Stimulated activated naive B cell treated with anti-CD40 and anti-IgM and Interleukin-4, amounts not matched to agents 10 μg/mL and 1 μg/mL and 100 μg/mL, for 72 hours (primary cell): ENCODE measurements around the gene DCLK1.
"Not testable (repeated sequence)": the region's sequence is repeated elsewhere in the genome, so short reads cannot be mapped to it uniquely, and the experiment has no call there.

Experiments
- ATAC-seq, 2 donors: fragments of 150-1000 bp; cut with Tn5 transposase; replicated peaks; 2 replicates each; pipeline ENCODE4 v1.10.0; 2021; ENCODE audit warnings: moderate library complexity in 1 of 2
- DNase-seq: peaks from one replicate; pipeline ENCODE4 v3.0.0; 2021
- H3K27ac Mint-ChIP-seq: one replicate; pipeline ENCODE4 v1.8.0; 2022; ENCODE audit warnings: mild to moderate bottlenecking, mixed read lengths
- H3K27me3 Mint-ChIP-seq, 2 donors: one replicate each; pipeline ENCODE4 v1.8.0; 2022; ENCODE audit warnings: mixed read lengths in 2 of 2
- H3K36me3 Mint-ChIP-seq, 2 donors: one replicate each; pipeline ENCODE4 v1.8.0; 2022; ENCODE audit warnings: mixed read lengths in 2 of 2, mild to moderate bottlenecking in 1 of 2
- H3K4me1 Mint-ChIP-seq, 2 donors: one replicate each; pipeline ENCODE4 v1.8.0; 2022; ENCODE audit warnings: mixed read lengths in 2 of 2, mild to moderate bottlenecking in 1 of 2
- H3K4me3 Mint-ChIP-seq, 2 donors: one replicate each; pipeline ENCODE4 v1.8.0; 2022; ENCODE audit warnings: mild to moderate bottlenecking in 2 of 2, mixed read lengths in 2 of 2, moderate library complexity in 1 of 2
- H3K9me3 Mint-ChIP-seq, 2 donors: one replicate each; pipeline ENCODE4 v1.8.0; 2022; ENCODE audit warnings: mixed read lengths in 2 of 2, mild to moderate bottlenecking in 1 of 2

Gene DCLK1

GRCh38 chr13:36115306-36115705 lies 15.9 kb downstream of the DCLK1 start:
- no peak overlapping the region for H3K4me3 Mint-ChIP-seq
- H3K27ac Mint-ChIP-seq: no peak overlapping the region
- H3K9me3 Mint-ChIP-seq: no peaks in the 10 kb centered on the region
- H3K36me3 Mint-ChIP-seq: no peaks in the 10 kb centered on the region
- no peak for ATAC-seq
- no peaks in the 10 kb centered on the region for H3K4me1 Mint-ChIP-seq
- DNase-seq: no peak
- no peaks in the 10 kb centered on the region for H3K27me3 Mint-ChIP-seq

- H3K27ac Mint-ChIP-seq: no peak overlapping the region
- H3K27me3 Mint-ChIP-seq: no peaks in the 10 kb centered on the region
- H3K4me3 Mint-ChIP-seq: no peak overlapping the region
- no peak for ATAC-seq
- H3K4me1 Mint-ChIP-seq: no peaks in the 10 kb centered on the region
- DNase-seq: no peak
- no peaks in the 10 kb centered on the region for H3K36me3 Mint-ChIP-seq
- no peaks in the 10 kb centered on the region for H3K9me3 Mint-ChIP-seq
These were observed 16.9 kb downstream of the DCLK1 start for GRCh38 chr13:36114233-36114632.

- Mint-ChIP-seq H3K27ac (no peak overlapping the region), H3K4me1 (no peaks in the 10 kb centered on the region), H3K27me3 (no peaks in the 10 kb centered on the region), H3K4me3 (no peak overlapping the region), H3K9me3 (no peaks in the 10 kb centered on the region), H3K36me3 (no peaks in the 10 kb centered on the region)
- DNase-seq: no peak
- ATAC-seq: no peak
These were observed 22.2 kb downstream of the DCLK1 start for GRCh38 chr13:36108954-36109353.

- ATAC-seq: no peak
- Mint-ChIP-seq H3K9me3 (no peaks in the 10 kb centered on the region), H3K27ac (no peak overlapping the region)
These were observed 22.8 kb downstream of the DCLK1 start for GRCh38 chr13:36108342-36108741.

GRCh38 chr13:36107521-36107920 lies 23.7 kb downstream of the DCLK1 start:
- no peak for ATAC-seq
- Mint-ChIP-seq H3K27ac (no peak overlapping the region), H3K4me1 (peaks cover 0 to 2% of the 10 kb centered on the region in 2 donors), H3K36me3 (no peaks in the 10 kb centered on the region), H3K9me3 (peaks cover 0 to 2% of the 10 kb centered on the region in 2 donors), H3K4me3 (no peak overlapping the region), H3K27me3 (no peaks in the 10 kb centered on the region)
- DNase-seq: no peak

More at GRCh38 chr13:36108342-36108741, 22.8 kb downstream of the DCLK1 start:
- Mint-ChIP-seq H3K36me3 (no peaks in the 10 kb centered on the region), H3K27me3 (no peaks in the 10 kb centered on the region), H3K4me3 (no peak overlapping the region), H3K4me1 (no peaks in the 10 kb centered on the region)
- DNase-seq: no peak

- Mint-ChIP-seq H3K4me3 (no peak overlapping the region), H3K27me3 (no peaks in the 10 kb centered on the region), H3K4me1 (peaks cover 0 to 2% of the 10 kb centered on the region in 2 donors), H3K36me3 (no peaks in the 10 kb centered on the region), H3K9me3 (peaks cover 0 to 2% of the 10 kb centered on the region in 2 donors), H3K27ac (no peak overlapping the region)
- DNase-seq (no peak), ATAC-seq (no peak)
These were observed 25.5 kb downstream of the DCLK1 start for GRCh38 chr13:36105726-36106125.

- no peaks in the 10 kb centered on the region for H3K36me3 Mint-ChIP-seq
- DNase-seq: no peak
- peaks cover 0 to 2% of the 10 kb centered on the region in 2 donors for H3K9me3 Mint-ChIP-seq
- no peak overlapping the region for H3K27ac Mint-ChIP-seq
- ATAC-seq: no peak
- H3K4me1 Mint-ChIP-seq: peaks cover 0 to 2% of the 10 kb centered on the region in 2 donors
- no peaks in the 10 kb centered on the region for H3K27me3 Mint-ChIP-seq
- no peak overlapping the region for H3K4me3 Mint-ChIP-seq
These were observed 28.5 kb downstream of the DCLK1 start for GRCh38 chr13:36102721-36103120.

GRCh38 chr13:36101907-36102306 lies 29.3 kb downstream of the DCLK1 start:
- H3K27ac Mint-ChIP-seq, H3K4me1 Mint-ChIP-seq, H3K9me3 Mint-ChIP-seq, H3K27me3 Mint-ChIP-seq, ATAC-seq, H3K36me3 Mint-ChIP-seq, H3K4me3 Mint-ChIP-seq, DNase-seq: not testable (repeated sequence)

- no peak for ATAC-seq
- peaks cover 0 to 2% of the 10 kb centered on the region in 2 donors for H3K4me1 Mint-ChIP-seq
- no peak overlapping the region for H3K27ac Mint-ChIP-seq
- H3K36me3 Mint-ChIP-seq: no peaks in the 10 kb centered on the region
- DNase-seq: no peak
- peaks cover 0 to 2% of the 10 kb centered on the region in 2 donors for H3K9me3 Mint-ChIP-seq
- H3K27me3 Mint-ChIP-seq: no peaks in the 10 kb centered on the region
- H3K4me3 Mint-ChIP-seq: no peak overlapping the region
These were observed 30.0 kb downstream of the DCLK1 start for GRCh38 chr13:36101157-36101556.

GRCh38 chr13:36098080-36098479 lies 33.1 kb downstream of the DCLK1 start:
- H3K27me3 Mint-ChIP-seq: no peaks in the 10 kb centered on the region
- peaks cover 0 to 2% of the 10 kb centered on the region in 2 donors for H3K9me3 Mint-ChIP-seq
- H3K36me3 Mint-ChIP-seq: no peaks in the 10 kb centered on the region
- H3K4me3 Mint-ChIP-seq: no peak overlapping the region
- ATAC-seq: no peak
- H3K4me1 Mint-ChIP-seq: peaks cover 0 to 2% of the 10 kb centered on the region in 2 donors
- no peak for DNase-seq
- no peak overlapping the region for H3K27ac Mint-ChIP-seq

GRCh38 chr13:36096461-36097416 lies 34.4 kb downstream of the DCLK1 start:
- Mint-ChIP-seq H3K27ac (no peak overlapping the region), H3K36me3 (no peaks in the 10 kb centered on the region), H3K27me3 (no peaks in the 10 kb centered on the region), H3K4me1 (no peaks in the 10 kb centered on the region), H3K9me3 (peaks cover 0 to 4% of the 10 kb centered on the region in 2 donors), H3K4me3 (no peak overlapping the region)
- no peak for ATAC-seq
- DNase-seq: no peak

GRCh38 chr13:36094478-36094877 lies 36.7 kb downstream of the DCLK1 start:
- Mint-ChIP-seq H3K27me3 (no peaks in the 10 kb centered on the region), H3K36me3 (no peaks in the 10 kb centered on the region), H3K4me3 (no peak overlapping the region), H3K27ac (no peak overlapping the region), H3K9me3 (peaks cover 0 to 4% of the 10 kb centered on the region in 2 donors), H3K4me1 (no peaks in the 10 kb centered on the region)
- DNase-seq (no peak), ATAC-seq (no peak)

GRCh38 chr13:36090592-36090991 lies 40.6 kb downstream of the DCLK1 start:
- Mint-ChIP-seq H3K9me3 (peaks cover 0 to 4% of the 10 kb centered on the region in 2 donors), H3K36me3 (no peaks in the 10 kb centered on the region), H3K4me3 (no peak overlapping the region), H3K4me1 (no peaks in the 10 kb centered on the region), H3K27ac (no peak overlapping the region), H3K27me3 (no peaks in the 10 kb centered on the region)
- DNase-seq: no peak
- ATAC-seq: no peak

GRCh38 chr13:36089130-36089647 lies 42.0 kb downstream of the DCLK1 start:
- H3K27ac Mint-ChIP-seq: no peak overlapping the region
- DNase-seq (no peak), ATAC-seq (no peak)
- H3K36me3 Mint-ChIP-seq: no peaks in the 10 kb centered on the region
- no peaks in the 10 kb centered on the region for H3K4me1 Mint-ChIP-seq
- peaks cover 0 to 4% of the 10 kb centered on the region in 2 donors for H3K9me3 Mint-ChIP-seq
- H3K27me3 Mint-ChIP-seq: no peaks in the 10 kb centered on the region
- H3K4me3 Mint-ChIP-seq: no peak overlapping the region

GRCh38 chr13:36088463-36088862 lies 42.7 kb downstream of the DCLK1 start:
- no peak for ATAC-seq
- Mint-ChIP-seq H3K4me3 (no peak overlapping the region), H3K9me3 (peaks cover 0 to 4% of the 10 kb centered on the region in 2 donors), H3K36me3 (no peaks in the 10 kb centered on the region), H3K27me3 (no peaks in the 10 kb centered on the region), H3K27ac (no peak overlapping the region), H3K4me1 (no peaks in the 10 kb centered on the region)
- no peak for DNase-seq
